ENCODE data around the gene KATNB1.
"Not testable (repeated sequence)": the region's sequence is repeated elsewhere in the genome, so short reads cannot be mapped to it uniquely, and the experiment has no call there.

Gene KATNB1

DNA sequence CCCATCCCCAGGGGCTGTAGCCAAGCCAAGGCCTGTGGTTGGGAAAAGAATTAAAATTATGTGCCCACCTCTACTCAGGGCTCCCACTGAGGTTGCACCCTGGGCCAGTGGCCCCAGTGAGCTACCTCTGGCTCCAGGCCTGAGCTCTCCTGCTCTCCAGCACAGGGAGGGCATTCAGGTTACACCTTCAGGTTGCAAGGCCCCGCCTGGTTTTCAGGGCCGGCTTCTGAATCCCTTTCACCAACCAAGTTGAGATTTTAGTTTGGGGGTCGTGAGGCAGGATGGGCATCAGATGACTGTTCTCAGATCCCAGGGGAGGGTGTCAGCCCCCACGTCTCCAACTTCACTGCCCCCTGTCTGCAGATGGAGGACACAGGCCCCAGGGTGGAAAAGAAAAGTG lies 8.0 kb upstream of the KATNB1 start:
- DNase-seq, result no peak

GRCh38 chr16:57728336-57729181 lies 7.0 kb upstream of the KATNB1 start:
- no peak for DNase-seq

DNA sequence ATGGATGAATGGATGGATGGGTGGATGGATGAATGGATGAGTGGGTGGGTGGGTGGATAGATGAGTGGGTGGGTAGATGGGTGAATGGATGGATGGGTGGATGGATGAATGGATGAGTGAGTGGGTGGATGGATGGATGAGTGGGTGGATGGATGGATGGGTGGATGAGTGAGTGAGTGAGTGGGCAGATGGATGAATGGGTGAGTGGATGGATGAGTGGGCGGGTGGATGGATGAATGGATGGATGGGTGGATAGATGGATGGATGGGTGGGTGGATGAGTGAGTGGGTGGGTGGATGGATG lies 6.4 kb upstream of the KATNB1 start:
- DNase-seq, result no peak

GRCh38 chr16:57729852-57730251 lies 5.7 kb upstream of the KATNB1 start:
- not testable (repeated sequence) for DNase-seq

- no peak for DNase-seq
Observed at GRCh38 chr16:57730771-57731730, 4.5 kb upstream of the KATNB1 start.

- no peak for DNase-seq
Observed at GRCh38 chr16:57732037-57732436, 3.5 kb upstream of the KATNB1 start.

DNA sequence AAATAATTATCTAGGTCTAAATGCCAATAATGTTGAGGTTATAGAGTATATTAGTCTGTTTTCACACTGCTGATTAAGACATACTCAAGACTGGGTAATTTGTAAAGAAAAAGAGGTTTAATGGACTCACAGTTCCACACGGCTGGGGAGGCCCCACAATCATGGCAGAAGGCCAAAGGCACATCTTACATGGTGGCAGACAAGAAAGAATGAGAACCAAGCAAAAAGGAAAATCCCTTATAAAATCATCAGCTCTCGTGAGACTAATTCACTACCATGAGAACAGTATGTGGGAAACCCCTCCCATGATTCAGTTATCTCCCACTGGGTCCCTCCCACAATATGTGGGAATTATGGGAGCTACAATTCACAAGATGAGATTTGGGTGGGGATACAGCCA lies 2.9 kb upstream of the KATNB1 start:
- DNase-seq, result no peak

- no peak for DNase-seq
Observed at GRCh38 chr16:57734308-57734924, 1.2 kb upstream of the KATNB1 start.

- peak; percentile 99 for DNase-seq
Observed at GRCh38 chr16:57734925-57735754, 430 bp upstream of the KATNB1 start.

GRCh38 chr16:57736419-57737351 lies 1.1 kb downstream of the KATNB1 start:
- peak; percentile 85 for DNase-seq

DNA sequence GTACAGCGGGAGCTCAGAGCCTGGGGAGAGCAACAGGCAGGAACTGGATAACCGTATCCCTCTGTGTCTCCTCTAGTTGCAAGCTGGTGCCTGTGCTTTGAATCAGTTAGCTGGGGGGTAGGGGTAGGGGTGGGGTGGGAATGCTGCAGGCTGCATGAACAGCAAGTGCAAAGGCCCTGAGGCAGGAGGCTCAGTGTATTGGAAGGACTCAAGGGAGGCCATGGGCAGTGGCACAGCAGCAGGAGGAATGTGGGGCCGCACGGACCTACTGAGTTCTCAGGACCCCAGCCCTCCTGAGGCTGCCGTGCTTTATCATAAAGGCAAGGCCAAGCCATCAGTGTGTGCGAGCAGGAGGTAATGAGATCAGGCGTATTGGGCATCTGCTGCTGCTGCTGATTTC lies 3.3 kb downstream of the KATNB1 start:
- no peak for DNase-seq

GRCh38 chr16:57739756-57740422 lies 4.3 kb downstream of the KATNB1 start:
- no peak for DNase-seq

- DNase-seq, result no peak
Observed at GRCh38 chr16:57740423-57741071, 5.0 kb downstream of the KATNB1 start.

DNA sequence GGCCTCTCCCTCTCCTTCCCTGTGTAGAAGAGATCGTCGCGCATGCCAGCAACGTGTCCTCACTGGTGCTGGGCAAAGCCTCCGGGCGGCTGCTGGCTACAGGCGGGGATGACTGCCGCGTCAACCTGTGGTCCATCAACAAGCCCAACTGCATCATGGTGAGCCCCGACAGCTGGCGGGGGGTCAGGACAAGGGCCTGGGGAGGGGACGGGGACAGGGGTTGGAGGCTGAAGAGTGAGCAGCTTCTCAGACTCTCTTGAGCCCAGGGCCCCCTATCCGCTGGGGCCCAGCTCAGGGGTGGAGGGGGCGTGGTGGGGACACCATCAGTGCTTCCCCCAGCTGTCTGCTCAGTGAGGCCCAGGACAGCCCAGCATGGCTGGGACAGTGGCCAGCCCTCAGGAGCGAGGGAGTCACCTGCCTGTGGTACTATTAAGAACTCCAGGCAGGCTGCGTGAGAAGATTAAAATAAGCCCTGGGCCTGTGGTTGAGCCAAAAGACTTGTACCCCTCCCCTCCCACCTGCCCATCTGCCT lies 6.2 kb downstream of the KATNB1 start:
- no peak for DNase-seq

- DNase-seq, result no peak
Observed at GRCh38 chr16:57742543-57742942, 7.0 kb downstream of the KATNB1 start.

GRCh38 chr16:57743458-57743857 lies 7.9 kb downstream of the KATNB1 start:
- DNase-seq, result no peak

DNA sequence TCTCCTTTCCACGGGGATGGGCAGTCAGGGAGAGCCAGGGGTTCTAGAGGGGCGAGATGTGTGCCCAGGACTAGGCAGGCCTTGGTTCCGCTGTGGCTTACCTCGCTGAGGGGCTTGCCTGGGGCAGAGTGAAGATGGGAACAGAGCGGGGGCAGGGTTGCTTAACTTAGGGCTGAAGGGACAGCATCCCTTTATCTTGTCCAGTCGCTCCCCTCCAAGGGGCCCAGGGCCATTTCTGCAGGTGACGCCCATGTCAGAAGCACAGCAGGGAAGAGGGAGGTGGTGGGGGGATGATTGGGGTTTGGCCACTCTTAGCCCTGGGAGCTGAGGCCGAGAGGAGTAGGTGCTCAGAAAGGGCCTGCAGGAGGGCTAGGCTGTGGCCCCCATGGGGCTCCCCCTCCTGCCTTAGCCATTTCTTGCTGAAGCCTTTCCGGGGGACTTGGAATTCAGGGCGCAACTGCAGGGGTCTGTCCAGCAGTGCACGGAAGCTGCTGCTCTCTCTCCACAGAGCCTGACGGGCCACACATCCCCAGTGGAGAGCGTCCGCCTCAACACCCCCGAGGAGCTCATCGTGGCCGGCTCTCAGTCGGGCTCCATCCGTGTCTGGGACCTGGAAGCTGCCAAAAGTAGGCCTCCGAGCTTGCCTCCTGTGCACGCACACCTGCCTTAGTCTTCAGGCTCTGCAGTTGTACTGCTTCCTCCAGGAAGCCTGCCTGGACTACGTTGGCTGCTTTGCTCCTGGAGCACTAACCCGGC lies 8.5 kb downstream of the KATNB1 start:
- no peak for DNase-seq

GRCh38 chr16:57744642-57744903 lies 9.0 kb downstream of the KATNB1 start:
- DNase-seq, result no peak

DNA sequence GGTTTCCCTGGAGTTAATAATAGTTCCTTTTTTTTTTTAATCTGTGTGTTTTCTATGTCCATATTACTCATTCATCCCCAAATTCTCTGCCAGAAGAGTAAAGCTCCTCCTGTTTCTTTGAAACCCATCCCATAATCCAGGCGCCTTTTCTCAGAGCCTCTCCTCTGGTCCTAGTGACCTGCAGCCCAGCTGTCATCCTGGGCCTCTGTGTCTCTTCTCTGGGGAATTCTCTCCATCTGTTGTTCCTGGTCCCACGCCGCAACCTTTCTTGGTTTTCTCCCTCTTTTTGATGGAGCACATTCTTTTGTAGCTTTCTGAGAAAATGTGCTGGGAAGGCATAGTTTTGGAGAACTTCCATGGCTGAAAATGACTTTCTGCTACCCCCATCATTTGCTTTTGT lies 10.2 kb downstream of the KATNB1 start:
- no peak for DNase-seq

DNA sequence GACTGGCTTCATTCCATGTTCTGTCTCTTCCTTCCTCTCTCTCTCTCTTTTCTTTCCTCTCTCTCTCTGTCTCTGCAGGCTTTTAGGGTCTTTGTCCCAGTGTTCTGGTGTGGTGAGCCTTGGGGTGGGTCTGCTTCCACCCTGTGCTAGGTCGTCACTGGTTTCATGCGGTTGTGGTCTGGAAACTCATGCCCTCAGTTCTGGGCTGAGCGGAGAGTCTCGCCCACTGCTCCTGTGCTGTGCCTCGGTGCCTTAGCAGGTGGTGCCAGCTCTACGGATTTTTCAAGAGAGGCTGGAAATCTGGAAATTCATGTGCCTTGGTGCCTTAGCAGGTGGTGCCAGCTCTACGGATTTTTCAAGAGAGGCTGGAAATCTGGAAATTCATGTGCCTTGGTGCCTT lies 10.7 kb downstream of the KATNB1 start:
- not testable (repeated sequence) for DNase-seq
